Esophagus squamous epithelium (tissue), 4 donors: ENCODE data around the gene HIGD2A.

Experiments used
- POLR2A ChIP-seq, 4 donors: fragments of 450-650 bp; IDR thresholded peaks; one replicate each; pipeline ENCODE4 v1.6.1; 2017; ENCODE audit warnings: antibody characterized with exemption in 4 of 4, mild to moderate bottlenecking in 4 of 4, moderate library complexity in 3 of 4
- TF ChIP-seq, protein P1 (sequence below), 6 experiments: fragments of 450-650 bp in 4 of 6; fragments of 200-600 bp in 2 of 6; sonication (generic) in 2 of 6; IDR thresholded peaks; one replicate each; pipeline ENCODE4 v1.5.1; 2016 to 2019; ENCODE audit warnings: antibody characterized with exemption in 6 of 6, mild to moderate bottlenecking in 4 of 6, moderate library complexity in 4 of 6

DNA sequence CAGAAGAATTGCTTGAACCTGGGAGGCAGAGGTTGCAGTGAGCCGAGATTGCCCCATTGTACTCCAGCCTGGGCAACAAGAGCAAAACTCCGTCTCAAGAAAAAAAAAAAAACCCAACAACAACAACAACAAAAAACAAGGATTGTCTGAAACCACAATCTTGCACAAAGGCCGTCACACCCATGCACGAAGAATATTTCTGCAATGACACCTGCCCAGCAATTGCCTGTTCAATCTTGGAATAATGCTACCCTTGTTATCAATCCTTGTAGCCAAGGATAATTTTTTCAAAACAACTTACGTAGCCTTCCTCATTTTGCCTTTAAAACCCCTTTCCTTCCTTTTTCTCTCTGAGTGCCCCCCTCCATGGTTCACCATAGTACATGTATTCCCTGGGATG is 31.5 kb downstream of the HIGD2A start:
- TF ChIP-seq POLR2A (IDR thresholded peaks at IDR 0.05) = no peak
- TF ChIP-seq, protein P1, sequence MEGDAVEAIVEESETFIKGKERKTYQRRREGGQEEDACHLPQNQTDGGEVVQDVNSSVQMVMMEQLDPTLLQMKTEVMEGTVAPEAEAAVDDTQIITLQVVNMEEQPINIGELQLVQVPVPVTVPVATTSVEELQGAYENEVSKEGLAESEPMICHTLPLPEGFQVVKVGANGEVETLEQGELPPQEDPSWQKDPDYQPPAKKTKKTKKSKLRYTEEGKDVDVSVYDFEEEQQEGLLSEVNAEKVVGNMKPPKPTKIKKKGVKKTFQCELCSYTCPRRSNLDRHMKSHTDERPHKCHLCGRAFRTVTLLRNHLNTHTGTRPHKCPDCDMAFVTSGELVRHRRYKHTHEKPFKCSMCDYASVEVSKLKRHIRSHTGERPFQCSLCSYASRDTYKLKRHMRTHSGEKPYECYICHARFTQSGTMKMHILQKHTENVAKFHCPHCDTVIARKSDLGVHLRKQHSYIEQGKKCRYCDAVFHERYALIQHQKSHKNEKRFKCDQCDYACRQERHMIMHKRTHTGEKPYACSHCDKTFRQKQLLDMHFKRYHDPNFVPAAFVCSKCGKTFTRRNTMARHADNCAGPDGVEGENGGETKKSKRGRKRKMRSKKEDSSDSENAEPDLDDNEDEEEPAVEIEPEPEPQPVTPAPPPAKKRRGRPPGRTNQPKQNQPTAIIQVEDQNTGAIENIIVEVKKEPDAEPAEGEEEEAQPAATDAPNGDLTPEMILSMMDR (IDR thresholded peaks at IDR 0.05) = no peak
